Non-pigmented ciliary epithelial cell (primary cell): ENCODE data around the gene ARNT2.

Source experiments
- DNase-seq: peaks from one replicate; pipeline ENCODE4 v3.0.0-alpha.2; 2010; ENCODE audit warnings: low read depth

ARNT2 gene

GRCh38 chr15:80556694-80557367, 152.6 kb downstream of the ARNT2 start:
- no peak for DNase-seq

- DNase-seq, result no peak
Observed at GRCh38 chr15:80557441-80558234, 153.5 kb downstream of the ARNT2 start.

GRCh38 chr15:80558631-80559319, 154.6 kb downstream of the ARNT2 start:
- DNase-seq, result no peak

- no peak for DNase-seq
Observed at GRCh38 chr15:80559320-80559693, 155.1 kb downstream of the ARNT2 start.

GRCh38 chr15:80559761-80560160, 155.6 kb downstream of the ARNT2 start:
- DNase-seq, result no peak

GRCh38 chr15:80560601-80561400, 156.6 kb downstream of the ARNT2 start:
- DNase-seq, result no peak

- DNase-seq, result no peak
Observed at GRCh38 chr15:80561500-80561899, 157.3 kb downstream of the ARNT2 start.

- DNase-seq, result no peak
Observed at GRCh38 chr15:80562033-80562432, 157.9 kb downstream of the ARNT2 start.

GRCh38 chr15:80562846-80563245, 158.7 kb downstream of the ARNT2 start:
- no peak for DNase-seq

GRCh38 chr15:80563372-80563997, 159.3 kb downstream of the ARNT2 start:
- no peak for DNase-seq

GRCh38 chr15:80564056-80564455, 159.9 kb downstream of the ARNT2 start:
- DNase-seq, result no peak

GRCh38 chr15:80565398-80565797, 161.2 kb downstream of the ARNT2 start:
- DNase-seq, result no peak

GRCh38 chr15:80565988-80566387, 161.8 kb downstream of the ARNT2 start:
- no peak for DNase-seq

- peak; percentile 70 for DNase-seq
Observed at GRCh38 chr15:80567721-80568157, 163.6 kb downstream of the ARNT2 start.

GRCh38 chr15:80568298-80568697, 164.1 kb downstream of the ARNT2 start:
- DNase-seq, result no peak

GRCh38 chr15:80568876-80569605, 164.9 kb downstream of the ARNT2 start:
- no peak for DNase-seq

GRCh38 chr15:80569656-80570055, 165.5 kb downstream of the ARNT2 start:
- DNase-seq, result no peak

- no peak for DNase-seq
Observed at GRCh38 chr15:80570553-80570952, 166.4 kb downstream of the ARNT2 start.

- no peak for DNase-seq
Observed at GRCh38 chr15:80572337-80572736, 168.2 kb downstream of the ARNT2 start.

GRCh38 chr15:80573606-80574005, 169.4 kb downstream of the ARNT2 start:
- no peak for DNase-seq

- no peak for DNase-seq
Observed at GRCh38 chr15:80574590-80574989, 170.4 kb downstream of the ARNT2 start.
